GM12878 (cell line): ENCODE measurements around the gene PHLDB1. TPM values are rescaled to one million over a fixed set of nuclear protein-coding genes. Genes with fewer than 3 reads are reported as not detected.

Experiments
- ATAC-seq: fragments of 200-7000 bp; cut with Tn5 transposase; 3 replicates; pipeline ENCODE4 v1.9.1; 2020; ENCODE audit warnings: mild to moderate bottlenecking, moderate library complexity
- BruUV-seq: library from RNA; stranded (reverse); fragments of 400-500 nt; replicated peaks from 2 replicates; lab custom pipeline; 2021; lab: Mats Ljungman, UMichigan
- CTCF ChIA-PET: fragments of 300-600 bp; sonication (Branson Sonifier 250); formaldehyde crosslinking; extraction: SDS; loops from one replicate; lab custom pipeline; 2021; ENCODE audit warnings: inconsistent platforms; lab: Yijun Ruan, JAX
- POLR2A ChIA-PET: fragments of 350-600 bp; formaldehyde crosslinking; extraction: SDS; loops from one replicate; lab custom pipeline; 2021; ENCODE audit warnings: inconsistent platforms; lab: Charles Lee
- RAD21 ChIA-PET: fragments of 300-600 bp; sonication (Branson Sonifier 250); formaldehyde crosslinking; loops from one replicate; lab custom pipeline; 2023; ENCODE audit warnings: antibody characterized with exemption; ENCODE audit not compliant: unreplicated experiment; lab: Charles Lee
- SMC1A ChIA-PET: fragments of 300-600 bp; sonication (Branson Sonifier 250); formaldehyde crosslinking; loops from one replicate; lab custom pipeline; 2023; ENCODE audit not compliant: unreplicated experiment, uncharacterized antibody; lab: Charles Lee
- DNase-seq: peaks from one replicate; pipeline ENCODE4 v3.0.0-alpha.2; 2011; ENCODE audit warnings: low read depth, low spot score
- FAIRE-seq: peaks from 3 replicates; lab custom pipeline; 2011; peaks lifted over from hg19 to GRCh38; lab: Jason Lieb, UNC
- H2AFZ ChIP-seq: 2 replicates; pipeline ENCODE4 v1.6.0; 2011; ENCODE audit warnings: low read depth, low read length, control low read depth; ENCODE audit not compliant: control insufficient read depth
- H3K27ac ChIP-seq: 2 replicates; pipeline ENCODE4 v1.5.1; 2011; ENCODE audit warnings: control low read depth; ENCODE audit not compliant: control insufficient read depth, insufficient read depth
- H3K27me3 ChIP-seq, 2 experiments: replicated peaks in 1 of 2; 2 replicates each; pipeline versions ENCODE4 v1.6.0 to v1.6.1; 2011; ENCODE audit warnings: low read length in 1 of 2; ENCODE audit not compliant: control insufficient read depth in 2 of 2, insufficient read depth in 2 of 2
- H3K36me3 ChIP-seq, 2 experiments: 2 replicates each; pipeline ENCODE4 v1.5.1; 2011; ENCODE audit warnings: low read length in 1 of 2; ENCODE audit not compliant: control insufficient read depth in 2 of 2, insufficient read depth in 2 of 2
- H3K4me1 ChIP-seq: 2 replicates; pipeline ENCODE4 v1.6.1; 2011; ENCODE audit warnings: mild to moderate bottlenecking, low read length, moderate library complexity, mixed read lengths; ENCODE audit not compliant: control insufficient read depth, insufficient read depth
- H3K4me2 ChIP-seq: 2 replicates; pipeline ENCODE4 v1.6.0; 2011; ENCODE audit warnings: control low read depth; ENCODE audit not compliant: control insufficient read depth, insufficient read depth
- H3K4me3 ChIP-seq: fragments of 200-600 bp; sonication (generic); 2 replicates; pipeline ENCODE4 v1.5.1; 2016
- H3K79me2 ChIP-seq: 2 replicates; pipeline ENCODE4 v1.6.0; 2011; ENCODE audit warnings: low read length; ENCODE audit not compliant: control insufficient read depth, insufficient read depth
- H3K9ac ChIP-seq: 2 replicates; pipeline ENCODE4 v1.8.0; 2011; ENCODE audit warnings: low read length, control low read depth, mixed read lengths; ENCODE audit not compliant: control insufficient read depth, insufficient read depth
- H3K9me3 ChIP-seq: replicated peaks from 3 replicates; pipeline ENCODE4 v1.5.1; 2011; ENCODE audit warnings: mild to moderate bottlenecking, low read length; ENCODE audit not compliant: control insufficient read depth, insufficient read depth
- H4K20me1 ChIP-seq: 2 replicates; pipeline ENCODE4 v1.6.0; 2011; ENCODE audit not compliant: control insufficient read depth, insufficient read depth
- CBFB ChIP-seq: IDR thresholded peaks from 2 replicates; pipeline ENCODE4 v1.6.1; 2016; ENCODE audit warnings: antibody characterized with exemption, low read depth
- CHD2 ChIP-seq: IDR thresholded peaks from 2 replicates; pipeline ENCODE4 v1.6.1; 2011; ENCODE audit warnings: low read depth, low read length, improper control_type of control experiment, borderline replicate concordance
- CHD4 ChIP-seq: fragments of 200-600 bp; sonication (generic); IDR thresholded peaks from 2 replicates; pipeline ENCODE4 v1.6.1; 2016; ENCODE audit warnings: mild to moderate bottlenecking
- NR2C1 ChIP-seq: fragments of 450-650 bp; IDR thresholded peaks from 2 replicates; pipeline ENCODE4 v1.6.1; 2017; ENCODE audit warnings: antibody characterized with exemption, mild to moderate bottlenecking, moderate library complexity
- RELA ChIP-seq: fragments of 450-650 bp; IDR thresholded peaks from 2 replicates; pipeline ENCODE4 v1.8.0; 2014; ENCODE audit warnings: borderline replicate concordance; ENCODE audit not compliant: partially characterized antibody
- YY1 ChIP-seq: IDR thresholded peaks from 2 replicates; pipeline ENCODE4 v1.6.1; 2011; ENCODE audit warnings: low read depth, mild to moderate bottlenecking, low read length
- ZZZ3 ChIP-seq: IDR thresholded peaks from 2 replicates; pipeline ENCODE4 v1.6.1; 2011; ENCODE audit warnings: low read depth; ENCODE audit not compliant: control insufficient read depth, insufficient read length
- WGBS: methylation state at CpG from one replicate; pipeline ENCODE4 v1.1.6; 2016; ENCODE audit warnings: low lambda C conversion rate; ENCODE audit not compliant: insufficient replicate concordance, insufficient coverage; ENCODE audit errors: missing lambda C conversion rate; 5-methylcytosine and 5-hydroxymethylcytosine counted together
- in situ Hi-C: fragments of 300-500 bp; cut with MboI; formaldehyde crosslinking; loops from 9 replicates; pipeline ENCODE4 v1.14.3; 2018; ENCODE audit warnings: mixed read lengths
- intact Hi-C: fragments of 100-400 bp; cut with micrococcal nuclease; formaldehyde crosslinking; loops from one replicate; pipeline ENCODE4 v1.14.2; 2022; ENCODE audit not compliant: unreplicated experiment
- polyA plus RNA-seq, 11 experiments: library from polyadenylated mRNA; depleted of rRNA in 4 of 11; unstranded in 6 of 11; stranded (reverse) in 5 of 11; fragments of >200 nt; fragmentation: Nextera tagmentation in 4 of 11; fragmentation: Illumina TruSeq in 1 of 11; extraction: Ambion mirVana in 4 of 11; extraction: Trizol in 1 of 11; gene quantifications; 1 replicate in 1 of 11; 2 replicates in 10 of 11; pipeline versions ENCODE4 v1.2.1 to v1.2.3, GENCODE V29; 2011 to 2016; ENCODE audit warnings: inconsistent platforms in 2 of 11, missing spikeins in 2 of 11, low read depth in 1 of 11
- total RNA-seq, 4 experiments: library from RNA; depleted of rRNA in 3 of 4; stranded (reverse); fragments of >200 nt in 3 of 4; fragmentation: Illumina TruSeq in 1 of 4; extraction: Trizol in 1 of 4; gene quantifications; 2 replicates each; pipeline versions ENCODE4 v1.2.1 to v1.2.3, GENCODE V29; 2013 to 2021
- TF ChIP-seq, protein P1 (sequence below): IDR thresholded peaks from 2 replicates; pipeline ENCODE4 v1.6.1; 2012; ENCODE audit warnings: low read depth, low read length, improper control_type of control experiment

PHLDB1 gene
- total and polyA plus RNA-seq, 10 of the 15 experiments (the other 5 are each of a cell fraction or from before 2014, with no cell fraction given), result 0.03 to 0.26 (median 0.18) TPM; not detected in 4

GRCh38 chr11:118565051-118565450 is 42.4 kb upstream of the PHLDB1 start (continued):
- no peak for TF ChIP-seq CHD2

GRCh38 chr11:118569670-118570069 is 37.7 kb upstream of the PHLDB1 start:
- Histone ChIP-seq H2AFZ (no peak overlapping the region), H3K9me3 (no peaks in the 10 kb centered on the region), H3K27ac (no peak overlapping the region), H3K9ac (no peak overlapping the region), H3K36me3 (no peaks in the 10 kb centered on the region), H3K4me1 (peaks cover 7% of the 10 kb centered on the region; the same call in 1 of the 2 replicates)
- ChIA-PET RAD21 (interaction anchor here (0.6 to 1.9 kb wide), 2 partner anchors 39 to 1053 kb away, joined by 3 to 4 read pairs; no protein-coding TSS in a partner anchor), SMC1A (interaction anchor here (0.6 to 1.2 kb wide), 3 partner anchors 42 to 371 kb away, joined by 3 read pairs; no protein-coding TSS in a partner anchor)
- in situ Hi-C loops, result no loop called here
- intact Hi-C loops, result loop anchor here (5.0 to 10.0 kb wide), 3 partner anchors 37 to 422 kb away; partner anchors contain the start of gene TMEM25
- DNase-seq, result no peak
- FAIRE-seq, result no peak
- TF ChIP-seq CHD4 (no peak), YY1 (no peak), ZZZ3 (no peak), RELA (no peak), NR2C1 (no peak), CBFB (no peak)
- TF ChIP-seq, protein P1, sequence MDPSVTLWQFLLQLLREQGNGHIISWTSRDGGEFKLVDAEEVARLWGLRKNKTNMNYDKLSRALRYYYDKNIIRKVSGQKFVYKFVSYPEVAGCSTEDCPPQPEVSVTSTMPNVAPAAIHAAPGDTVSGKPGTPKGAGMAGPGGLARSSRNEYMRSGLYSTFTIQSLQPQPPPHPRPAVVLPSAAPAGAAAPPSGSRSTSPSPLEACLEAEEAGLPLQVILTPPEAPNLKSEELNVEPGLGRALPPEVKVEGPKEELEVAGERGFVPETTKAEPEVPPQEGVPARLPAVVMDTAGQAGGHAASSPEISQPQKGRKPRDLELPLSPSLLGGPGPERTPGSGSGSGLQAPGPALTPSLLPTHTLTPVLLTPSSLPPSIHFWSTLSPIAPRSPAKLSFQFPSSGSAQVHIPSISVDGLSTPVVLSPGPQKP, result no peak
- TF ChIP-seq, all 136 proteins: peak for 0
- WGBS, result 55% methylated on average over 2 of the region's 2 CpGs
- peaks cover 27% of the 10 kb centered on the region for H3K79me2 ChIP-seq
- no peak overlapping the region for H3K4me2 ChIP-seq
- H3K4me3 ChIP-seq, result no peak overlapping the region
- ATAC-seq, result no peak
- H4K20me1 ChIP-seq, result 0 out of 2 replicates have a peak, but pooled peaks cover 2% of the 10 kb centered on the region
- H3K27me3 ChIP-seq, result no peaks in the 10 kb centered on the region
- BruUV-seq, result no TSS peak
- ChIA-PET POLR2A (interaction anchor here (0.6 to 0.8 kb wide), 3 partner anchors 134 to 545 kb away, joined by 3 to 8 read pairs (median 3); no protein-coding TSS in a partner anchor), CTCF (interaction anchor here (0.9 kb wide), 1 partner anchor 43 kb away, joined by 3 read pairs; no protein-coding TSS in a partner anchor)
